Measurements from ENCODE around the gene ATG7. TPM values are rescaled to one million over a fixed set of nuclear protein-coding genes. Genes with fewer than 3 reads are reported as not detected.

Gene ATG7
- total RNA-seq, 1 donor from 2014 or later, result 48.5 TPM

DNA sequence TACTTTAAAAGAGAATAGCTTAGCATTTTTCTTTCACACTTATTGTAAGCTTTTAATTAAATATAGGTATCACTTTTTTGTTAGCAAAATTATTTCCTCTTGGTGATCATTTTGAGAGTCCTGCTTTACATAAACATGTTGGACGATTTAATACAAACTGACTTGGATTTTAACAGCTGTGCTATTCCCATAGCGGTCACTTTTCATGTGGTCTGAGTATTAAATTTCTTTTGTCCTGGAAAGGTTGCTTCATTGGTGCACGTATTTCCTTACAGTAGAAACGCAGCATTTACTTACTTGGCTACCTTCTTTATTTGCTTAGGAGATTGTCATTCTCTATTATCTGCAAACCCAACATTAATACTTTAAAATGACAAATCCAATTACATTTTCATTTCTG lies 109.4 kb downstream of the ATG7 start:
- intact Hi-C loops (cut with DNase I), result no loop called here
- no peaks in the 10 kb centered on the region for H3K36me3 ChIP-seq
- no peak overlapping the region for H3K27ac ChIP-seq

GRCh38 chr3:11382146-11382745 lies 110.0 kb downstream of the ATG7 start:
- TF ChIP-seq, protein P1, sequence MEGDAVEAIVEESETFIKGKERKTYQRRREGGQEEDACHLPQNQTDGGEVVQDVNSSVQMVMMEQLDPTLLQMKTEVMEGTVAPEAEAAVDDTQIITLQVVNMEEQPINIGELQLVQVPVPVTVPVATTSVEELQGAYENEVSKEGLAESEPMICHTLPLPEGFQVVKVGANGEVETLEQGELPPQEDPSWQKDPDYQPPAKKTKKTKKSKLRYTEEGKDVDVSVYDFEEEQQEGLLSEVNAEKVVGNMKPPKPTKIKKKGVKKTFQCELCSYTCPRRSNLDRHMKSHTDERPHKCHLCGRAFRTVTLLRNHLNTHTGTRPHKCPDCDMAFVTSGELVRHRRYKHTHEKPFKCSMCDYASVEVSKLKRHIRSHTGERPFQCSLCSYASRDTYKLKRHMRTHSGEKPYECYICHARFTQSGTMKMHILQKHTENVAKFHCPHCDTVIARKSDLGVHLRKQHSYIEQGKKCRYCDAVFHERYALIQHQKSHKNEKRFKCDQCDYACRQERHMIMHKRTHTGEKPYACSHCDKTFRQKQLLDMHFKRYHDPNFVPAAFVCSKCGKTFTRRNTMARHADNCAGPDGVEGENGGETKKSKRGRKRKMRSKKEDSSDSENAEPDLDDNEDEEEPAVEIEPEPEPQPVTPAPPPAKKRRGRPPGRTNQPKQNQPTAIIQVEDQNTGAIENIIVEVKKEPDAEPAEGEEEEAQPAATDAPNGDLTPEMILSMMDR (IDR thresholded peaks at IDR 0.05), result no peak
- no peaks in the 10 kb centered on the region for H3K36me3 ChIP-seq
- H3K27me3 ChIP-seq, result no peaks in the 10 kb centered on the region
- no peak overlapping the region for H3K27ac ChIP-seq
- no peak overlapping the region for H3K4me3 ChIP-seq
- H3K9me3 ChIP-seq, result no peaks in the 10 kb centered on the region
- intact Hi-C loops (cut with DNase I), result no loop called here
- no peak for DNase-seq (ENCODE audit: low spot score in 2 of 2)
- H3K4me1 ChIP-seq, result peaks cover 4 to 28% of the 10 kb centered on the region in 2 donors

More for the DNA sequence above, 109.4 kb downstream of the ATG7 start:
- Histone ChIP-seq H3K27me3 (no peaks in the 10 kb centered on the region), H3K4me1 (peaks cover 4 to 25% of the 10 kb centered on the region in 2 donors), H3K9me3 (no peaks in the 10 kb centered on the region), H3K4me3 (no peak overlapping the region)
- TF ChIP-seq, protein P1 (IDR thresholded peaks at IDR 0.05), result no peak
- DNase-seq (ENCODE audit: low spot score in 2 of 2), result no peak

GRCh38 chr3:11384074-11384473 lies 111.9 kb downstream of the ATG7 start:
- H3K27me3 ChIP-seq, result no peaks in the 10 kb centered on the region
- H3K36me3 ChIP-seq, result no peaks in the 10 kb centered on the region
- H3K27ac ChIP-seq, result no peak overlapping the region
- H3K4me3 ChIP-seq, result no peak overlapping the region
- H3K9me3 ChIP-seq, result no peaks in the 10 kb centered on the region
- intact Hi-C loops (cut with DNase I), result no loop called here
- TF ChIP-seq, protein P1 (IDR thresholded peaks at IDR 0.05), result no peak
- no peak for DNase-seq (ENCODE audit: low spot score in 2 of 2)
- peaks cover 4 to 28% of the 10 kb centered on the region in 2 donors for H3K4me1 ChIP-seq

DNA sequence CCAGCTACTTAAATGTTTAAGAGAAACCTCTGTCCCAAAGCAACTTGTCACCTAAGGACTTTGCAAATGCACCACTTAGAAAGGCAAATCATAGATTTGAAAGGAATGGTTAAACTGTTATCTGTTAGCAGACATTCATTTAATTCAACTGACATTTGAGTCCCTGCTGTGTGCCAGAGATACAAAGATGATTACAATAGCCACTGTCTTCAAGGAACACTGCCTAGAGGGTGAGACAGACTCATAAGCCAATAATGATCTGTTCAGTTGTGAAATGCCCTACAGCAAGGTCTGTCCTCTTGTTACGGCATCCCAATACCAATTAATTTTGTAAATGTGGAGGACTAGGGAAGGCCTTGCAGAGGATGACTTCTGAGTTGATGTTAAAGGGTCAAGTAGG lies 113.1 kb downstream of the ATG7 start:
- Histone ChIP-seq H3K36me3 (no peaks in the 10 kb centered on the region), H3K27me3 (no peaks in the 10 kb centered on the region), H3K4me1 (peaks cover 2 to 33% of the 10 kb centered on the region in 2 donors), H3K4me3 (no peak overlapping the region), H3K9me3 (no peaks in the 10 kb centered on the region), H3K27ac (peak overlapping the region; percentile 13 to 24)
- TF ChIP-seq, protein P1 (IDR thresholded peaks at IDR 0.05), result no peak
- intact Hi-C loops (cut with DNase I), result loop anchor here (5.0 kb wide), 3 partner anchors 82 to 217 kb away; no protein-coding TSS in a partner anchor
- no peak for DNase-seq (ENCODE audit: low spot score in 2 of 2)

- intact Hi-C loops (cut with DNase I), result loop anchor here (5.0 kb wide), 3 partner anchors 81 to 216 kb away; no protein-coding TSS in a partner anchor
- TF ChIP-seq, protein P1 (IDR thresholded peaks at IDR 0.05), result no peak
- no peak for DNase-seq (ENCODE audit: low spot score in 2 of 2)
- Histone ChIP-seq H3K9me3 (no peaks in the 10 kb centered on the region), H3K36me3 (no peaks in the 10 kb centered on the region), H3K4me1 (peaks cover 0 to 32% of the 10 kb centered on the region in 2 donors), H3K27me3 (no peaks in the 10 kb centered on the region), H3K27ac (peak overlapping the region; percentile 13 to 24), H3K4me3 (no peak overlapping the region)
Measured at GRCh38 chr3:11385891-11386290, 113.7 kb downstream of the ATG7 start.

Data from ascending aorta (tissue), 2 donors.